GOT3 (cell line): Measurements from ENCODE around the gene DYTN.

Experiments used
- DNase-seq: peaks from one replicate; lab custom pipeline; 2025; ENCODE audit warnings: mixed read lengths; lab: John Stamatoyannopoulos, UW

DYTN gene

DNA sequence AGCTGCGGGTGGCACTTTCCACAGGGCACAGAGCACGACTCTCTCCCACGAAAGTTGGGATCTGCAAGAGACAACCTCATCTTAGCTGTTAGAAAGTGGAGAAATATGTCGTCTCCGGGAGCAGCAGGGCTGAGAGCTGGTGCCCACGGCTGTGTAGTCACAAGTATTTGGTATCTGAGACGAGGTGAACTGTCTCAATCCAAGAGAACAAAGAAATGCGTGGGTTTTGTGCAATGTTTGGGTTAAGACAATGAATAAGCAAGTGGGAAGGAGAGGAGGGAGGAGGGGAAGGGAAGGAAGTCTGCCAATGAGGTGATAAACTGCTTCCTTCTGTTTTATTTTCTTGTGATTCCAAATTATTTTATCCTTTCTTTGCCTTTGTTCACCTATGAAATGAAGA is 18.0 kb downstream of the DYTN start:
- no peak for DNase-seq

DNA sequence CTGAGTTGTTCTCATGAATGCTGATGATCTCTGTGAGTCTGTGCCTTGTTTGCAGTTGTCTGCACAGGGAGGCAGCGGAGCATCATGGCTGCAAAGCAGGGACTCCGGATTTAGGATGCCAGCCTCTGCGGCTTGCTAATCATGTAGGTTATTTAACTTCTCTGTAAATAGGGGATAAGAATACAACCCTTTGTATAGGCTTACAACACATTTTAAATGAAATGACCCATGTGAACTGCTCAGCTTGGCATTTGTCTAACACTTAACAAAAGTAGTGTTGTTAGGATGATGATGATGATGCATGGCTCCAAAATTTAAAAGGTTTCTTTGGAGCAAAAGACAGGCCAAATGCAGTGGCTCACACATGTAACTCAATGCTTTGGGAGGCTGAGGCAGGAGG is 19.4 kb downstream of the DYTN start:
- no peak for DNase-seq

DNA sequence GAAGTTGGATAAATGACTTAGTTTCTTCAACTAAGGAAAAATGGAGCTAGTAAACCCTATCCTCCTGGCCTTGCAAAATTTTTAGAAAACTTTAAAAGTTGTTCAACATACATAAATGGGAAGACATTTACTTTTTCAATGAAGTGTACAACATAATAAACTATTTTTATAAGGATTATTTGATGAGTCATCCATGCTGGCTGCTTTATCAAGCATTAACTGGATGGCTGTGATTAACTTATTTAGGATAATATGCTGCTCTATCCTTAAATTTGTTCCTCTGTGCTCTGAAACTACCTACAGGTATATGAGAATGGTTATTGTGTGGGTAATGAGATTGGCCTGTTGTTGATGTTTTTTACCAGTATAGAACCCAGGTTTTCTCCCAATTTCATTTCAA is 21.3 kb downstream of the DYTN start:
- no peak for DNase-seq

DNA sequence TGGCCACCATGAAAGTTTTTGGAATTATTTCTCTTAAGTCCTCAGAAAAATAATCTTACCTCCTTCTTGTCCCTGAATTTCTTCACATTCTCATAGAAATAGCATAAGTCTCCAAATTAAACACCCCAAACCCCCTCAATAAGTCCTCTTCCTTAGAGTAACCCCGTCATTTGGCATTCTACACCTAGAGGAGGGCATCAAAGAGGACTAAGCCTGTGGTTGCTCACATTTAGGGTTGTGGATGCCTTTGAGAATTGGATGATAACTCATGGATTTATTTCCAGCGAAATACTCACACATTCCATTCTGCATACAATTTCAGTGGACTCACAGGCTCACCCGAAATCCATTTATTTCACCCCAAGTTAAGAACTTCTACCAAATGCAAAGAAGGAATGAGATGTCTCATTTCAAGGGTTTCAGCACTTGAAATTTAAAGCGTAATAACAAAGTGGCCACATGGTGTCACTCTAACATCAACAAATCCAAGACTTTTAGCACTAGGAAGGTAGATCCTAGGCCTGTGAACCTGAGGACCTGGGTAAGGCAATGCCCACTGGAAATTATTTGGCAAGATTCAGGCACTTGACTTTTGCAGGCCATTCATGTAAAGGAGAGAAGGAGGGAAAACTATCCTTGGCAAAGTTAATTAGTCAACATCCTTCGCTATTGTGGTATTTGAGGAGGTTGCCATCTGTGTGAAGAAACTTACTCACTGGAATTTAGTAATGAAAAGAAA is 24.6 kb downstream of the DYTN start:
- DNase-seq = no peak

DNA sequence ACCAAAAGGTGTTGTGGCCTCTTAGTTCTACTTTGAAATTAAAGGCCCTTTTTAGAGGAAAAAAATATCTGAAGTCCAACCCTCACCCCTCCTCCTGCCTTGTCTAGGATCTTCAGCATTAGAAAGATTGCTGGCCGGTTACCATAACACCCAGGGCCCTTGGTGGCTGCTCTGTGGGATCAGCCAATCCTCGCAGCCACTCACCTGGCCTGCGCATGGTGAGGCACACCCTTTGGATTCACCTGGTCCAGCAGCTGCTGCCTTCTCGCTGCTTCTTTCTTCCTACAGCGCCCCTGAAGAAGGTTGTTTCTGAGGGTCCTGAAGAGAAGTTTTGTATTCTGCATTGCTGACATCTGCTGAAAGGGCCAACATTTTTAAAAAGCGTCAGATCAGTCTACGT is 25.2 kb downstream of the DYTN start:
- DNase-seq = no peak

DNA sequence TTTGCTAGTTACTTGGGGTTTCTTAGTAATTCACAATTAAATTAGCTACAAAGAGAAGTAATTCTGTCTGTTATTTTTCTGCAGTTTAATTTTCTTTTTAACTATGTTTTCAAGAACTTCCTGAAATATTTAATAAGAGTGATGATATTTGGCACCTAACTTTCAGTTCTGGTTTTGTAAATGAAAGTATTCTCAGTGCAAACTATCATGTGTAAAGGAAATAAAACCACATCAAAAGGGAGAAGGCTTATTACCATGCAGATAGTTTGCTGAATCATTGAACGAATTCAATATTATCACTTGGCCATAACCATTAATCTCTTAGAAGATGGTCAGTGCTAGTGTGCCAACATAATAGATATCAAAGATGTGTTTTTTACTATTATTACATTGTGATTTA is 29.2 kb downstream of the DYTN start:
- no peak for DNase-seq

DNA sequence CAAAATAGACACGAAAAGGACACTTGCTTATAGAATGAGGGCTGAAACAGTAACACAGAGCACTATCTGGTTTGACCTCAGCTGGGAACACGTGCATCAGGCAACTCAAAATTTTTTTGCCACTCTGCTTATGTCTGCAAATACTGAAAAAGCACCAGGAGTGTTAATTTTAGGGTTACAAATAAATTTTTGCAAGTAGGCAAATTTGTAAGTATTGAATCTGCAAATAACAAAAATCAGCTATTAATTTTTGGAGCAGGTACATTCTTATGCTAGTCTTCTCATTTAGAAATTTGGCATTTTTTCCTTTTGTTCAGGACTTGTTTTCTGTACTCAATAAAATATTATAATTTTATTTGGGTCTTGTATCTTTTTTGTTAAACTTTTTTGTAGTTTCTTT is 29.7 kb downstream of the DYTN start:
- no peak for DNase-seq

DNA sequence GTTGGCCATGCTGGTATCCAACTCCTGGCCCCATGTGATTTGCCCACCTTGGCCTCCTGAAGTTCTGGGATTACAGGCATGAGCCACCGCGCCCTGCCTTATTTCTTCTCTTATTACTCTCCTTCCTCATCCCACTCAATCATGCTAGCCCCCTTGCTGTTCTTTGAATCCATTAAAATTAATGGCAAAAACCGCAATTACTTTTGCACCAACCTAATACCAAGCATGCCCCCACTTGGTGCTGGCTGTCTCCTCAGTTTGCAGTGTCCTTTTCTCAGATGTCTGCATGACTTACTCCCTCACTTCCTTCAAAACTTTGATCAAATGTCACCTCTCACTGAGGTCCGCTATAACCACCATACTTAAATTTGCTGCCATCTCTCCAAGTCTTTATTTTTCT is 34.6 kb downstream of the DYTN start:
- DNase-seq = no peak

DNA sequence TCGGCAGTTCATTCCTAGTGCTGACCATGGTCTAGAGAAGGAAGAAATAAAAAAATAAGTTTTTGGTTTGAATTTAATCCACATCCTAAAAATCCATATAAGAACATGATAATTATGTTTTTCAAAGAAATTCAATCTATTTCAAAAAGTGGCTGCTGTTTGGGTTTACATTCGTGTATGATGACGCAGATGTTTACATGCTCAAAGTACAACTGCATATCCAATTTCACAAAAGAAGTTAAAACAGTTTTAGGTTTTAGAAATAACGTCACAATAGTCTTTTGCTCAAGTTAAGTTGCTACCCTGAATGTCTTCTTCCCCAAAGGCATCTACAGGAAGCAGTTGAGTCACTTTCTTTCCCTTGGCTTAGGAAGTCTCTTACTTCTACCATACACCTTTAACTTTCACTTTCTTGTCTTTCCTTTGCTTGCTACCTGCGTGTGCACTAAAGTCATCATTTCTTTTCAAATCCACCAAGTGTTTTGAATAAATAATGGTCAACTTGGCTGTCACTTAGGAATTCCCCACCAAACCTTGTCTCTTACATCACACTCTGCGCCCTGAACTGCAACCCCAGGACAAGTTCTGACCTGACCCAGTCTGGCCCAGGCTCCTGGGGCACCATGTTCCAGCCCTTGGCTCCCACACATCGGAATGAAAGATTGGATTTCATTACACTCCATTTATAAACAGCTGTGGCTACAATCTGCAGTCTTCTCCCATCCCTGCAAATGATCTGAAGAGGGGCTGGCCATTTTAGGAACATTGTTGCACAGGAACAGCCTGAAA is 47.5 kb downstream of the DYTN start:
- DNase-seq = no peak

DNA sequence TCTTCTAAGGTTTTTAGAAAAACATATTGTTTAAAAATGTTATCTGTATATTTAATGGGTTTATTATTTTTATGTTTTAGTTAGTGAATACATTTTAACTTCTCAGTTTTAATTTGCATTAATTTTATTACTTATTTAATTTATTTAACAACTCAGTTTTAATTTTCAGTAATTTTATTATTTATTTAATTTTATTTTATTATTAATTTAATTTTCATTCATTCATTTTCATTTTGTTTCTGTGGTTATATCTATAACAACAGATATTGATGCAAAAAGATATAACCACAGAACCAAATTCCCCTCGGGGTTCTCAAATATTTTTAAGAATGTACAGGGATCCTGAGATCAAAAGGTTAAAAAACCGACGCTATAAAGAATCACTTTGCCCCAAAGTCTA is 52.9 kb downstream of the DYTN start:
- DNase-seq = no peak

DNA sequence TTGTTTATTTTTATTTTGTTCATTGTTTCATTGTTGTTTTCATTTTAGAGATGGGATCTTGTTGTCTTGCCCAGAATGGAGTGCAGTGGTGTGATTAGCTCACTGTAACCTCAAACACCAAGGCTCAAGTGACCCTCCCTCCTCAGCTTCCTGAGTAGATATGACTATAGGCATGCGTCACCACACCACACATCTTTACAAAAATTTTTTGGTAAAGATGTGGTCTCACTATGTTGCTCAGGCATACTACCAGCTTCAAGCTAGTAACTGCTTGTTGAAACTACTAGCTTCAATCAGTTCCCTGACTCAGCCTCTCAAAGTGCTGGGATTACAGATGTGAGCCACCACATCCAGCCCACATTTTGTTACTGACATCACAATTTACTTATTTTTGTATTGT is 61.1 kb downstream of the DYTN start:
- DNase-seq = no peak

DNA sequence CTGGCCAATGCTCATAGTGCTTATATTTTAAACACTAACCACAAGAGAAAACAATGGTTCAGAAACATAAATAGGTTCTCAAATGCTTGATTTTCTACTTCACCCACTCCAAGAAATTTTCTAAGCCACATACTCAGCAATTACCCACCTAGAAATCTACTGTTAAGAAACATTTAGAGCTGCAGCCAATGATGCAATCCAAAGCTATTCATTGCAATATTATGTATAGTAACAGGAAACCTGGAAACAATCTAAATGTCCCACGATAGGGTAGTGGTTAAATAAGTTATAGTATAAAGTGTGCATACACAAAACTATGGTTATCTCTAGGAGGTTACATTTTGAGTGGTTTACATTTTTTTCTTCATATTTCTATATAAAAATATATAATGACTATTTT is 70.2 kb downstream of the DYTN start:
- DNase-seq = no peak

DNA sequence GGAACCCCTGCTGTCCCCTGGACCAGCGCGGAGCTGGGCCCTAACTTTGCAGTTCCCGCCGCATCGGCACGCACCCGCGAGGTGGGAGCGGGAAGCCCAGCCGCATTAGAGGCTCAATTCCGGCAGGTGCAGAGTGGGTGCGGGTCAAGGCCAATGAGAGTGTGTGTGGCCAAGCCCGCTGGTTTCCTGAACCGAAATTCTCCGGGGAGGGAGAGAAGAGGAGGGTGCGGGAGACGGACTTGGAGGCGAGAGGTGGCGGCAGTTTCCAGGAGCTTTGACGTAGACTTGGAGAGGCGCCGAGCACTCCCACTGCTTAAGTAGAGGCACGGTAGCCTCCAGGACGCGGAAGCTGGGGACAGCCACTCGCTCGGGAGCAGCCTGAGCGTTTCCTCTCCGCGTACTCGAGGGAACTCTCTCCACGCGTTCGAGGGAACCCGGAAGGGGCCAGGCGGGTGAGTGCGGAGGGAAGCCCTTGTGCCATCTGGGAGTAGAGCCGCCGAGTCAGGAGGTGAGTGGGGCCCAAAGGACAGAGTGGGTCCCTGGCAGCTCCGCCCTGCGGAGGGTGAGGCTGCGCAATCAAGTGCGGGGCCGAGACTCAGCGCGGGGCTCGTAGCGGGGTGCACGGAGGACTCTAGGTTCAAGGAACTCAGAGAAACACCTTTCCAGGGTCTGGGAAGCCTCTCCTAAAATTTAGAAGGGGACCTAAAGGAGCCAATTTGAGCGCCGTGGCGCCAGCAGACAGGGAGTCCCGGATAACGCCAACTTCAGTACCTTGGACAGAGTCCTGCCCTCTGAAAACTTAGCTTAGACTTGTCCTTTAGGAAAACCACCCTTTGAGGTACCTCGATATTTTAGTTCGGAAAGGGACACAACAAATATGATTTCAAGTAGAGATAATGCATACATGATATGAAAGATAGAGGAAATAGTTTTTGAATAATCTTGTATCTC is 75.8 kb downstream of the DYTN start, which contains the start of gene FAM237A:
TSS of gene FAM237A (plus strand) at position 413 of the 951 bp plus-strand sequence. CDS start 1,750 bp downstream, outside the sequence.
- no peak for DNase-seq

DNA sequence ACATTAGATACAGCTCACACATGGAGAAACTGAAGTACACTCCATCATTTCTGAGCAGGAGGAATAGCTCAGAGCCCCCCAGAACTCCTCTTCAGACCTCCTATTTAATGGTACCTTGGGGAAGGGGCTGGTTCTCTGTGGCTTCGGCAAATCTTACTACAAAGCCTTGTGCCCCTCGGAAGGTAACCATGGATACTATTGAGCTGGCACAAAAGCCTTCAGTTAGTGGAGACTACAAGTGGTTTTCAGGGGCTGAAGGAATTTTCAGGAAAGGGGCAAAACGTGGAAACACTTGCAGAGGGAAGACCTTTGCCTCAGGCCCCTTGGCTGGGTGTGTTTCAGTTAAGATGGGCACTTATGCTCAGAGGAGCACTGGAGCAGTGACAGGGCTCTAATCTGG is 77.0 kb downstream of the DYTN start:
- no peak for DNase-seq

DNA sequence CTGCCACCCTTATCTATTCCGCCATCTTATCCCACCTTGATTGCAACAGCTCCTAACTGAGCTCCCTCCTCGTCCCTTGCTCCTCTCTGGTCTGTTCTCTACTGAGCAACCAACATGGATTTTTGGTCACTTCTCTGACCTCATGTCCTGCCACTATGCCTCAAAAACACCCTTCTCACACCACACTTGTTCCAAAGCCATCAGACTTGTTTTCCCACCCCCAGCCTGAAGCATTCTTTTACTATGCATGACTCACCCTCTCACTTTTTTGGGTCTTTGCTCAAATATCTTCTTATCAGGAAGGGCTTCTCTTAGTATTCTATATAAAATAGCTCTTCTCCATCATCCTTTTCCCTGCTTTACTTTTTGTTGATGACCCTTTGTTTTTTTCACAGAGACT is 78.6 kb downstream of the DYTN start:
- DNase-seq = no peak

DNA sequence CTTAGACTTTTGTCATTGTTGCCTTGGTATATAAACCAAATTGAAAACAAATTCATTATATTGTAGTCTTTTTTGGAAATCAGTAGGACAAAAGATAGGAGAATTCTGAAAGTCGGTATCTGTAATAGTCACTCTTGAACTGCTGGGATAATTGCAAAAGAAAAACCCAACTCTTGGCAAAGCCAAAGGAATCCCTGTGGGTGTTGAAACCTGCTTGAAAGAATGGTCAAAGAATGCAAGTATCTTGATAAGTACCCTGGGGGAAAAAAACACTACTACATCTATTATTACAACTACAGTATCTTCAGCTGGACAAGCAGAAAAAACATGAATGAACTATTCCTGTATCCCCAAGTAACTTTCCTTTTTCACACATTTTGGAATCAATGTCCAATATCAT is 83.2 kb downstream of the DYTN start:
- DNase-seq = no peak

DNA sequence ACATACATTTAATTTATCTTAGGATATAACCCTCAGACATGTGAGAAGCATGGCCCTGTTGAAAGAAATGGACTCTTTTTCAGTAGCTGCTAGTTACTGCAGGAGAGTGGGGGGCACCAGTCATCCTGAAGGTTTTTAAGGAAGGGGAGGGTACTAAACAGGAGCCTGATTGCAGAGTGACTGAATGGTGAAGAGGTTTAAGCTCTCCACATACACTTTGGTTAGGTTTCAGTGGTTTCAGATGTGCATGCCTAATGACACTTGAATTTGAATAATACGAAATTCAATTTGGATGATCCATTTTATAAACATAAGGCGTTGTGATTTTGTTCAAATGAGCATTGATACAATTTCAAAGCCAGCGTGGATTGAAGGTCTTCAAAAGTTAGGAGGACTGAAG is 86.9 kb downstream of the DYTN start:
- DNase-seq = no peak

DNA sequence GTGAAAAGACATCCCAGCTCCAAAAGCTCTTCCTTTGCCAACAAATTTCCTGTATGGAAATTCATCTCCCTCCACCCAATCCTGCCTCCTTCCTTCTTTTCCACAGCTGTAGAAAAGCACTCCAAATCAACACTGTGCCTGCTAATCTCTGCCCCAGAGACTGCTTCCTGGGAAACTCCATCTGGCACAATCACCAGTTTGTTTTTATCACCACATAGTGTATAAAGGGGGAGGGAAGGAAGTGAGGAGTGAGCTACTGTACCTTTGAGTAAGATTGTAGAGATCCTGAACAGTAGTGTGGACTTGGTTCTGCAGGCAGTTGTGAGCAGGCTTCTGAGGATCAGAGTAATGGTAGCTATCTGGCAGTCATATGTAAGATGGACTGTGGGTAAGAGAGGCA is 90.6 kb downstream of the DYTN start:
- no peak for DNase-seq

DNA sequence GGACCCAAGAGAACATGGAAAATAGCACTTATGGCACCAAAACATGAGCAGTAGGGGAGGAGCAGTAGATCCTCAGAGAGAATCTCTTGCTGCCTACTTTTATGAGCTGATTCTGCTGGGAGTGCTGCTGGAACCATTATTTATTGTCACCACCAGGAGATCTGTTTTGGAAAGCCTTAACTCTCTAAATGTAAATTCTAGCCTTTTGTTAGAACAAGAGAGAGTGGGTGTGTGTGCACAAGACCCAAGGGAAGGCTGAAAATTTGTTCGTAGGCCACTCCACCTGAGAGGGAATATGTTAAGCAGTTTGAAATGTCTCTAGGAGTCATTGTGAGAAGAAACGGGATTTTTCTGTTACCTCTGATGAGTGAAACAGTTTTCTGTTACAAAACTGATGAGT is 92.1 kb downstream of the DYTN start:
- DNase-seq = no peak

DNA sequence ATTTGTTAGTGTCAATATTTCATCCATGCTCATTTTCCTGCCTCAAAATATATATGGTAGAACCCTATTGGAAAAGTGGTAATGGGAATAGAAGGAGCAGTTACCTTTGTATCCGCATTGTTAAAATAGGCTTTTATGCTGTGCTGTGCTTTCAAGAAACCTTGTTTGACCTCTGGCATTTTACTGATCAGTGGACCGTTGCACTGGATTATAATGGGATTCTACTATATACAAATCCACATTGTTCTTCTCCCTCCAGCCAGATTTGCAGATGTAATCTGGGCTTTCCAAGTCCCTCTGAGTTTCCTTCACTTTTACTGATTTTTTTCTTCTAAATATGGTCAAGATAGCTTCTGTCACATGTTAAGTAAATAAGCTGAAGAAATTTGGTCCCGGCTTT is 99.2 kb downstream of the DYTN start:
- no peak for DNase-seq

DNA sequence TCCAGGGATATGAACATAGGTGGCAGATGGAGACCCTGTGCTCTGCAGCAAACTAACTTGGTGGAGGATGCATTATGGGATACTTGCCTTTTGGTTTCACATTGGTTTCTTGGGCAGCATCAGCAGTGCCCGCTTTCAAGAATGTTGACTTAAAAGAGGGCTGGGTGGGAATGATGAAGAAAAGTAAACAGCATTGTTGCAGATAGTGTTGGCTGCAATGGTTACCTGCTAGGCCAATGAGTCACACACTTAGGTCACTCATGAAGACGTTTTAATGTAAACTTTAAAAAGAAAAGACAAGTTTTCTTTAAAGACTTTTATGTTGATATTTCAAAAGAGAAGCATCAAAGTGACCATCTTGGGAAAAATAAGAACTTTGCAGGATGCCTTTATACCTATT is 102.0 kb downstream of the DYTN start:
- DNase-seq = no peak

DNA sequence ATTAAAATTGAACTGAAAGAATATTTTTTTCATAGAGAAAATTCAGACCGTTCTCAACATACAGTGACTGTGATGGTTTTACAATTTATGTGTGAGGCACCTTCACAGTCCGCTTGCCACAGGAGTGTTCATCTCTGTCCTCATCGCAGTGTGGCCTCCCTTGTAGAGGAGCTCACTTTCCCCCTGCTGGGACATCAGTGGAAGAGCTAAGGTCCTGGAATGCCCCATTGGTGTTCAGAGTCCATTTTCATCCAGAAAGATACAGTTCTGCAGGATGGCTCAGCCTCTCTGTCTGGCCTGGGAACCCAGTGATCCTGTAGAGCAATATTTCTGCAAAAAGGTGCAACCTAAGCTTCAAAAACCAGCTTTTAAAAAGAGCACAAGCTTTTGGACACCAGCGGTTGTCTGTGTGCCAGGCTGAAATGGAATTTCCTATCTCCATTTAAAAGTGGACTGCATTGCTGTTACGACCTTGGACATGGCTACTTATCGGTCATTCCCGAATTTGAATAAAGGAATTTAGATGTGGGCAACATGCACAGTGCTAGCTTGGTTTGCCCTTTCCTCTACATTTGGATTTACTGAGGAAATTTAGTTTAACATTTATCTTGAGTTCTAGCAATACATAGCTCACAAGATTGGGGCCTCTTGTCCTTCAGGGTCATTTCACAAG is 102.6 kb downstream of the DYTN start:
- DNase-seq = no peak
